K562 (cell line): Measurements from ENCODE around the gene PRKCE. TPM values are rescaled to one million over a fixed set of nuclear protein-coding genes. Genes with fewer than 3 reads are reported as not detected.
A peak's percentile ranks its signal among the peaks of the same experiment; 100 is the strongest.

ENCODE experiments used
- ATAC-seq: fragments of 200-7000 bp; cut with Tn5 transposase; 3 replicates; pipeline ENCODE4 v1.9.1; 2020; ENCODE audit warnings: moderate library complexity
- BruUV-seq: library from RNA; stranded (reverse); fragments of 400-500 nt; replicated peaks from 2 replicates; lab custom pipeline; 2021; lab: Mats Ljungman, UMichigan
- CTCF ChIA-PET: fragments of 300-600 bp; formaldehyde crosslinking; extraction: SDS; loops from one replicate; lab custom pipeline; 2021; ENCODE audit warnings: low intra/inter-chr PET ratio; lab: Yijun Ruan, JAX
- POLR2A ChIA-PET: fragments of 300-600, 350-650 bp; sonication (Branson Sonifier 250); formaldehyde crosslinking; extraction: SDS; loops from one replicate; lab custom pipeline; 2021; ENCODE audit warnings: antibody characterized with exemption, inconsistent platforms; lab: Yijun Ruan, JAX
- DNase-seq, 4 experiments: peaks; one replicate each; pipeline versions ENCODE4 v3.0.0 to v3.0.0-alpha.2; 2011 to 2018; ENCODE audit warnings: low spot score in 3 of 4, mixed read lengths in 3 of 4; ENCODE audit errors: extremely low read depth in 1 of 4
- FAIRE-seq: peaks from 2 replicates; lab custom pipeline; 2011; peaks lifted over from hg19 to GRCh38; lab: Jason Lieb, UNC
- H2AFZ ChIP-seq: 2 replicates; pipeline ENCODE4 v1.6.0; 2011; ENCODE audit warnings: low read depth, low read length, control low read depth, inconsistent platforms
- H3K27ac ChIP-seq: fragments of 200-600 bp; 3 replicates; pipeline ENCODE4 v1.8.0; 2011; ENCODE audit warnings: low read depth, mild to moderate bottlenecking, control low read depth, inconsistent platforms, low read length, moderate library complexity, mixed read lengths; ENCODE audit errors: extremely low read depth
- H3K27me3 ChIP-seq, 2 experiments: fragments of 300-600 bp in 1 of 2; 2 replicates in 1 of 2; 3 replicates in 1 of 2; pipeline versions ENCODE4 v1.6.0 to v1.8.0; 2011; ENCODE audit warnings: inconsistent platforms in 2 of 2, low read length in 2 of 2, mild to moderate bottlenecking in 1 of 2, mixed read lengths in 1 of 2, moderate library complexity in 1 of 2; ENCODE audit not compliant: control insufficient read depth in 2 of 2, insufficient read depth in 2 of 2
- H3K36me3 ChIP-seq: fragments of 300-600 bp; 3 replicates; pipeline ENCODE4 v1.8.0; 2011; ENCODE audit warnings: mild to moderate bottlenecking, low read length, inconsistent platforms; ENCODE audit not compliant: control insufficient read depth, insufficient read depth
- H3K4me1 ChIP-seq, 2 experiments: fragments of 200-600 bp in 1 of 2; replicated peaks in 1 of 2; 2 replicates in 1 of 2; 3 replicates in 1 of 2; pipeline versions ENCODE4 v1.5.1 to v1.8.0; 2011; ENCODE audit warnings: inconsistent platforms in 2 of 2, low read length in 2 of 2, mild to moderate bottlenecking in 1 of 2, mixed read lengths in 1 of 2, moderate library complexity in 1 of 2; ENCODE audit not compliant: control insufficient read depth in 2 of 2, insufficient read depth in 2 of 2
- H3K4me2 ChIP-seq: 2 replicates; pipeline ENCODE4 v1.6.1; 2011; ENCODE audit warnings: low read length, control low read depth, inconsistent platforms, mixed read lengths; ENCODE audit not compliant: insufficient read depth
- H3K4me3 ChIP-seq: fragments of 200-600 bp; sonication (generic), shearing (Covaris generic); 2 replicates; pipeline ENCODE4 v1.5.1; 2016; ENCODE audit warnings: control low read depth, inconsistent platforms
- H3K79me2 ChIP-seq: fragments of 200-600 bp; 3 replicates; pipeline ENCODE4 v1.8.0; 2011; ENCODE audit warnings: low read length, inconsistent platforms; ENCODE audit not compliant: control insufficient read depth, insufficient read depth
- H3K9ac ChIP-seq, 2 experiments: 2 replicates each; pipeline versions ENCODE4 v1.6.0 to v1.6.1; 2011; ENCODE audit warnings: low read depth in 2 of 2, low read length in 2 of 2, control low read depth in 1 of 2, inconsistent platforms in 1 of 2, mild to moderate bottlenecking in 1 of 2, mixed read lengths in 1 of 2; ENCODE audit not compliant: insufficient read depth in 1 of 2
- H3K9me1 ChIP-seq: one replicate; pipeline ENCODE4 v1.6.0; 2011; ENCODE audit warnings: inconsistent platforms, mild to moderate bottlenecking, low read length, moderate library complexity; ENCODE audit not compliant: control insufficient read depth, insufficient read depth
- H3K9me3 ChIP-seq: replicated peaks from 2 replicates; pipeline ENCODE4 v1.5.1; 2011; ENCODE audit warnings: low read depth, low read length, inconsistent platforms; ENCODE audit not compliant: control insufficient read depth, insufficient read depth
- H4K20me1 ChIP-seq: replicated peaks from 2 replicates; pipeline ENCODE4 v1.6.1; 2011; ENCODE audit warnings: low read length, inconsistent platforms, mixed read lengths; ENCODE audit not compliant: control insufficient read depth, insufficient read depth
- CREBBP ChIP-seq: IDR thresholded peaks from one replicate; pipeline ENCODE4 v1.6.1; 2012; ENCODE audit warnings: low read depth, mild to moderate bottlenecking, control low read depth, inconsistent platforms, low read length
- RAD21 ChIP-seq, 2 experiments: fragments of 250-450 bp in 1 of 2; fragments of 450-650 bp in 1 of 2; sonication (Bioruptor Pico) in 1 of 2; formaldehyde crosslinking in 1 of 2; IDR thresholded peaks in 1 of 2; conservative IDR thresholded peaks in 1 of 2; 2 replicates each; pipeline versions ENCODE4 v1.4.0 to v1.8.0; 2020 to 2022; ENCODE audit warnings: mild to moderate bottlenecking in 2 of 2, moderate library complexity in 1 of 2
- SMC3 ChIP-seq: conservative IDR thresholded peaks from 2 replicates; pipeline ENCODE4 v1.6.1; 2011; ENCODE audit warnings: low read depth, low read length, improper control_type of control experiment; ENCODE audit not compliant: insufficient read depth
- SPI1 ChIP-seq: IDR thresholded peaks from 2 replicates; pipeline ENCODE4 v1.6.1; 2011; ENCODE audit warnings: low read depth, low read length, control low read depth, borderline replicate concordance
- WGBS: fragments of 100-300 bp; shearing (Covaris generic); methylation state at CpG from one replicate; pipeline ENCODE4 v1.1.6; 2016; ENCODE audit warnings: low coverage, mixed read lengths; ENCODE audit not compliant: insufficient coverage; ENCODE audit errors: missing lambda C conversion rate; 5-methylcytosine and 5-hydroxymethylcytosine counted together
- in situ Hi-C: fragments of 300-500 bp; cut with MboI; formaldehyde crosslinking; loops from 4 replicates; pipeline ENCODE4 v1.15.0; 2018; ENCODE audit warnings: inconsistent platforms, mixed read lengths
- intact Hi-C: fragments of 100-400 bp; cut with micrococcal nuclease; formaldehyde crosslinking; loops from 2 replicates; pipeline ENCODE4 v1.14.2; 2022
- polyA plus RNA-seq, 8 experiments: library from polyadenylated mRNA; depleted of rRNA in 4 of 8; stranded (reverse) in 5 of 8; unstranded in 3 of 8; fragments of >200 nt; fragmentation: Nextera tagmentation in 2 of 8; fragmentation: Illumina TruSeq in 1 of 8; extraction: Ambion mirVana in 2 of 8; extraction: Trizol in 1 of 8; gene quantifications; 2 replicates each; pipeline versions ENCODE4 v1.2.1 to v1.2.3, GENCODE V29; 2011 to 2014; ENCODE audit warnings: inconsistent platforms in 1 of 8, missing spikeins in 1 of 8
- total RNA-seq, 7 experiments: library from RNA; depleted of rRNA in 6 of 7; stranded (reverse); fragments of >200 nt in 6 of 7; fragmentation: Illumina TruSeq in 2 of 7; extraction: Trizol in 2 of 7; gene quantifications; 2 replicates each; pipeline versions ENCODE4 v1.2.1 to v1.2.3, GENCODE V29; 2011 to 2021; ENCODE audit warnings: low replicate concordance in 1 of 7
- TF ChIP-seq, protein P1 (sequence below), 3 experiments: IDR thresholded peaks in 2 of 3; conservative IDR thresholded peaks in 1 of 3; 2 replicates each; pipeline ENCODE4 v1.5.1; 2011 to 2012; ENCODE audit warnings: low read length in 3 of 3, mild to moderate bottlenecking in 3 of 3, control low read depth in 2 of 3, improper control_type of control experiment in 1 of 3, inconsistent platforms in 1 of 3, low read depth in 1 of 3, mixed read lengths in 1 of 3, moderate library complexity in 1 of 3; ENCODE audit not compliant: insufficient read depth in 2 of 3

PRKCE gene
- total and polyA plus RNA-seq, 9 of the 15 experiments (the other 6 are each of a cell fraction or from before 2014, with no cell fraction given) = 0.06 to 1.0 (median 0.22) TPM; not detected in 1

DNA sequence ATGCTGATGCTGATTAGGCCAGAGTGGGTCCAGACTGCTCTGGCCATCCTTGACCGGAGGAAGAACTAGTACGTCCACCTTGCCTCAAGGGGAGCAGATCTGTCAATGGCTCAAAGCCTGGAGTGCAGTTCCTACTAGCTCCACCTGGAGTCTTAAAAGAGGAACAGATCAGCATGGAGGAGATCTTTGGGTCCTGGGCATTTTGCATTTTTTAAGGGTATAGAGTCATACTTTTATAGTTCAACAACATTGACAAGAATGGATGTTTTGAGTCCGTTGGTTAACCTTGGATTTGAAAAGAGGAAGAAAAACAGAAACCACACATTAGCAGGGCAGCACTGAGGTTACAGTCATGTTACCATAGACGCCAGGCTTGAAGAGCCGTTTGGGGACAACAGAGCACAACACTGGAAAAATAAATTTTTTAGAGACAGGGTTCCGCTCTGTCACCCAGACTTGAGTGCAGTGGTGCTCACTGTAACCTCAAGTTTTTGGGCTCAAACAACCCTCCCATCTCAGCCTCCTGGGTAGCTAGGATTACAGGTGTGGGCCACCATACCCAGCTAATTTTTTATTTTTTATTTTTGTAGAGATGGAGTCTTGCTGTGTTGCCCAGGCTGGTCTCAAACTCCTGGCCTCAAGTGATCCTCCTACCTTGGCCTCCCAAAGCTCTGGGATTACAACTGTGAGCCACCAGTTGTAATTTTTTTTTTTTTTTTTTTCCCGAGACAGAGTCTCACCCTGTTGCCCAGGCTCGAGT is 78.5 kb downstream of the PRKCE start:
- Histone ChIP-seq H3K9ac (no peak overlapping the region), H3K4me2 (no peak overlapping the region), H3K9me1 (no peaks in the 10 kb centered on the region), H3K4me3 (no peak overlapping the region), H3K27me3 (peaks cover 13 to 38% of the 10 kb centered on the region in 2 experiments; a peak in 3 of 5 replicates), H3K9me3 (no peaks in the 10 kb centered on the region), H3K79me2 (no peaks in the 10 kb centered on the region), H4K20me1 (no peaks in the 10 kb centered on the region), H3K27ac (no peak overlapping the region), H2AFZ (no peak overlapping the region), H3K36me3 (no peaks in the 10 kb centered on the region), H3K4me1 (no peaks in the 10 kb centered on the region; a peak in 1 of 5 replicates)
- peak; percentile 34 to 48 (median 40) for DNase-seq
- CTCF ChIA-PET = interaction anchor here (0.6 kb wide), 1 partner anchor 186 kb away, joined by 3 read pairs; no protein-coding TSS in a partner anchor
- intact Hi-C loops (no loop called here), in situ Hi-C loops (no loop called here)
- FAIRE-seq = peak; percentile 87
- POLR2A ChIA-PET = interaction anchor here (0.7 kb wide), 1 partner anchor 8 kb away, joined by 3 read pairs; no protein-coding TSS in a partner anchor
- no TSS peak for BruUV-seq
- peak; percentile 95 for ATAC-seq
- no peak for TF ChIP-seq CREBBP
- peak; percentile 26 to 47; a peak in 3 of 4 replicates for TF ChIP-seq RAD21 (CRISPR knock-in tag; conservative IDR thresholded peaks at IDR 0.05 in 1 of 2, IDR thresholded peaks at IDR 0.05 in 1 of 2)
- TF ChIP-seq, protein P1, sequence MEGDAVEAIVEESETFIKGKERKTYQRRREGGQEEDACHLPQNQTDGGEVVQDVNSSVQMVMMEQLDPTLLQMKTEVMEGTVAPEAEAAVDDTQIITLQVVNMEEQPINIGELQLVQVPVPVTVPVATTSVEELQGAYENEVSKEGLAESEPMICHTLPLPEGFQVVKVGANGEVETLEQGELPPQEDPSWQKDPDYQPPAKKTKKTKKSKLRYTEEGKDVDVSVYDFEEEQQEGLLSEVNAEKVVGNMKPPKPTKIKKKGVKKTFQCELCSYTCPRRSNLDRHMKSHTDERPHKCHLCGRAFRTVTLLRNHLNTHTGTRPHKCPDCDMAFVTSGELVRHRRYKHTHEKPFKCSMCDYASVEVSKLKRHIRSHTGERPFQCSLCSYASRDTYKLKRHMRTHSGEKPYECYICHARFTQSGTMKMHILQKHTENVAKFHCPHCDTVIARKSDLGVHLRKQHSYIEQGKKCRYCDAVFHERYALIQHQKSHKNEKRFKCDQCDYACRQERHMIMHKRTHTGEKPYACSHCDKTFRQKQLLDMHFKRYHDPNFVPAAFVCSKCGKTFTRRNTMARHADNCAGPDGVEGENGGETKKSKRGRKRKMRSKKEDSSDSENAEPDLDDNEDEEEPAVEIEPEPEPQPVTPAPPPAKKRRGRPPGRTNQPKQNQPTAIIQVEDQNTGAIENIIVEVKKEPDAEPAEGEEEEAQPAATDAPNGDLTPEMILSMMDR (IDR thresholded peaks at IDR 0.05 in 2 of 3, conservative IDR thresholded peaks at IDR 0.05 in 1 of 3; ENCODE audit: insufficient read depth in 2 of 3, low read depth in 1 of 3, low read length in 3 of 3) = peak; percentile 50 to 54 (median 51)
- TF ChIP-seq SMC3 = 0 out of 2 replicates have a peak, but pooled peaks have one; percentile 21
- peak; percentile 74; the same call in 1 of the 2 replicates for TF ChIP-seq SPI1
- WGBS = 4% methylated on average over 6 of the region's 8 CpGs
